GM12878 (cell line): ENCODE results near the gene UMPS. TPM values are rescaled to one million over a fixed set of nuclear protein-coding genes. Genes with fewer than 3 reads are reported as not detected.

Experiments used
- ATAC-seq: fragments of 200-7000 bp; cut with Tn5 transposase; 3 replicates; pipeline ENCODE4 v1.9.1; 2020; ENCODE audit warnings: mild to moderate bottlenecking, moderate library complexity
- BruUV-seq: library from RNA; stranded (reverse); fragments of 400-500 nt; replicated peaks from 2 replicates; lab custom pipeline; 2021; lab: Mats Ljungman, UMichigan
- CTCF ChIA-PET: fragments of 300-600 bp; sonication (Branson Sonifier 250); formaldehyde crosslinking; extraction: SDS; loops from one replicate; lab custom pipeline; 2021; ENCODE audit warnings: inconsistent platforms; lab: Yijun Ruan, JAX
- POLR2A ChIA-PET: fragments of 350-600 bp; formaldehyde crosslinking; extraction: SDS; loops from one replicate; lab custom pipeline; 2021; ENCODE audit warnings: inconsistent platforms; lab: Charles Lee
- RAD21 ChIA-PET: fragments of 300-600 bp; sonication (Branson Sonifier 250); formaldehyde crosslinking; loops from one replicate; lab custom pipeline; 2023; ENCODE audit warnings: antibody characterized with exemption; ENCODE audit not compliant: unreplicated experiment; lab: Charles Lee
- SMC1A ChIA-PET: fragments of 300-600 bp; sonication (Branson Sonifier 250); formaldehyde crosslinking; loops from one replicate; lab custom pipeline; 2023; ENCODE audit not compliant: unreplicated experiment, uncharacterized antibody; lab: Charles Lee
- DNase-seq: peaks from one replicate; pipeline ENCODE4 v3.0.0-alpha.2; 2011; ENCODE audit warnings: low read depth, low spot score
- FAIRE-seq: peaks from 3 replicates; lab custom pipeline; 2011; peaks lifted over from hg19 to GRCh38; lab: Jason Lieb, UNC
- H2AFZ ChIP-seq: 2 replicates; pipeline ENCODE4 v1.6.0; 2011; ENCODE audit warnings: low read depth, low read length, control low read depth; ENCODE audit not compliant: control insufficient read depth
- H3K27ac ChIP-seq: 2 replicates; pipeline ENCODE4 v1.5.1; 2011; ENCODE audit warnings: control low read depth; ENCODE audit not compliant: control insufficient read depth, insufficient read depth
- H3K27me3 ChIP-seq, 2 experiments: replicated peaks in 1 of 2; 2 replicates each; pipeline versions ENCODE4 v1.6.0 to v1.6.1; 2011; ENCODE audit warnings: low read length in 1 of 2; ENCODE audit not compliant: control insufficient read depth in 2 of 2, insufficient read depth in 2 of 2
- H3K36me3 ChIP-seq, 2 experiments: 2 replicates each; pipeline ENCODE4 v1.5.1; 2011; ENCODE audit warnings: low read length in 1 of 2; ENCODE audit not compliant: control insufficient read depth in 2 of 2, insufficient read depth in 2 of 2
- H3K4me1 ChIP-seq: 2 replicates; pipeline ENCODE4 v1.6.1; 2011; ENCODE audit warnings: mild to moderate bottlenecking, low read length, moderate library complexity, mixed read lengths; ENCODE audit not compliant: control insufficient read depth, insufficient read depth
- H3K4me2 ChIP-seq: 2 replicates; pipeline ENCODE4 v1.6.0; 2011; ENCODE audit warnings: control low read depth; ENCODE audit not compliant: control insufficient read depth, insufficient read depth
- H3K4me3 ChIP-seq: fragments of 200-600 bp; sonication (generic); 2 replicates; pipeline ENCODE4 v1.5.1; 2016
- H3K79me2 ChIP-seq: 2 replicates; pipeline ENCODE4 v1.6.0; 2011; ENCODE audit warnings: low read length; ENCODE audit not compliant: control insufficient read depth, insufficient read depth
- H3K9ac ChIP-seq: 2 replicates; pipeline ENCODE4 v1.8.0; 2011; ENCODE audit warnings: low read length, control low read depth, mixed read lengths; ENCODE audit not compliant: control insufficient read depth, insufficient read depth
- H3K9me3 ChIP-seq: replicated peaks from 3 replicates; pipeline ENCODE4 v1.5.1; 2011; ENCODE audit warnings: mild to moderate bottlenecking, low read length; ENCODE audit not compliant: control insufficient read depth, insufficient read depth
- H4K20me1 ChIP-seq: 2 replicates; pipeline ENCODE4 v1.6.0; 2011; ENCODE audit not compliant: control insufficient read depth, insufficient read depth
- ATF7 ChIP-seq: fragments of 450-650 bp; IDR thresholded peaks from 2 replicates; pipeline ENCODE4 v1.6.1; 2016; ENCODE audit warnings: low read depth, mild to moderate bottlenecking
- HSF1 ChIP-seq: fragments of 150-350 bp; IDR thresholded peaks from 2 replicates; pipeline ENCODE4 v1.6.1; 2014; ENCODE audit warnings: mild to moderate bottlenecking, low read depth, low read length
- IKZF1 ChIP-seq: fragments of 450-650 bp; conservative IDR thresholded peaks from 2 replicates; pipeline ENCODE4 v1.6.1; 2017; ENCODE audit warnings: antibody characterized with exemption, mild to moderate bottlenecking
- IKZF2 ChIP-seq, 2 experiments: fragments of 450-650 bp; IDR thresholded peaks; 2 replicates each; pipeline ENCODE4 v1.6.1; 2017; ENCODE audit warnings: mild to moderate bottlenecking in 2 of 2, moderate library complexity in 2 of 2
- LARP7 ChIP-seq: fragments of 450-650 bp; IDR thresholded peaks from 2 replicates; pipeline ENCODE4 v1.6.1; 2017; ENCODE audit warnings: mild to moderate bottlenecking
- RELB ChIP-seq: fragments of 450-650 bp; IDR thresholded peaks from 2 replicates; pipeline ENCODE4 v1.6.1; 2017; ENCODE audit warnings: low read depth, mild to moderate bottlenecking, moderate library complexity
- WGBS: methylation state at CpG from one replicate; pipeline ENCODE4 v1.1.6; 2016; ENCODE audit warnings: low lambda C conversion rate; ENCODE audit not compliant: insufficient replicate concordance, insufficient coverage; ENCODE audit errors: missing lambda C conversion rate; 5-methylcytosine and 5-hydroxymethylcytosine counted together
- in situ Hi-C: fragments of 300-500 bp; cut with MboI; formaldehyde crosslinking; loops from 9 replicates; pipeline ENCODE4 v1.14.3; 2018; ENCODE audit warnings: mixed read lengths
- intact Hi-C: fragments of 100-400 bp; cut with micrococcal nuclease; formaldehyde crosslinking; loops from one replicate; pipeline ENCODE4 v1.14.2; 2022; ENCODE audit not compliant: unreplicated experiment
- polyA plus RNA-seq, 11 experiments: library from polyadenylated mRNA; depleted of rRNA in 4 of 11; unstranded in 6 of 11; stranded (reverse) in 5 of 11; fragments of >200 nt; fragmentation: Nextera tagmentation in 4 of 11; fragmentation: Illumina TruSeq in 1 of 11; extraction: Ambion mirVana in 4 of 11; extraction: Trizol in 1 of 11; gene quantifications; 1 replicate in 1 of 11; 2 replicates in 10 of 11; pipeline versions ENCODE4 v1.2.1 to v1.2.3, GENCODE V29; 2011 to 2016; ENCODE audit warnings: inconsistent platforms in 2 of 11, missing spikeins in 2 of 11, low read depth in 1 of 11
- total RNA-seq, 4 experiments: library from RNA; depleted of rRNA in 3 of 4; stranded (reverse); fragments of >200 nt in 3 of 4; fragmentation: Illumina TruSeq in 1 of 4; extraction: Trizol in 1 of 4; gene quantifications; 2 replicates each; pipeline versions ENCODE4 v1.2.1 to v1.2.3, GENCODE V29; 2013 to 2021
- TF ChIP-seq, protein P1 (sequence below): fragments of 450-650 bp; formaldehyde crosslinking; IDR thresholded peaks from 2 replicates; pipeline ENCODE4 v1.5.0; 2022; ENCODE audit warnings: mild to moderate bottlenecking, missing genetic modification characterization

The UMPS gene
- total and polyA plus RNA-seq, 10 of the 15 experiments (the other 5 are each of a cell fraction or from before 2014, with no cell fraction given): 30.6 to 82.8 (median 49.5) TPM

GRCh38 chr3:124770336-124771082 lies 40.3 kb downstream of the UMPS start:
- ChIA-PET POLR2A (interaction anchor here (0.5 to 1.1 kb wide), 3 partner anchors 10 to 27 kb away, joined by 3 to 5 read pairs (median 4); no protein-coding TSS in a partner anchor), RAD21 (interaction anchor here (0.6 to 5.3 kb wide), 14 partner anchors 9 to 141 kb away, joined by 3 to 54 read pairs (median 6); no protein-coding TSS in a partner anchor), SMC1A (interaction anchor here (0.7 to 6.8 kb wide), 25 partner anchors 7 to 432 kb away, joined by 3 to 88 read pairs (median 4); no protein-coding TSS in a partner anchor), CTCF (interaction anchor here (0.7 to 14.8 kb wide), 20 partner anchors 9 to 820 kb away, joined by 3 to 551 read pairs (median 4); no protein-coding TSS in a partner anchor)
- peaks cover 27% of the 10 kb centered on the region for H3K4me1 ChIP-seq
- peak; percentile 28 for ATAC-seq
- no peaks in the 10 kb centered on the region for H4K20me1 ChIP-seq
- FAIRE-seq: no peak
- no peaks in the 10 kb centered on the region for H3K36me3 ChIP-seq
- peak overlapping the region; percentile 42; the same call in 1 of the 2 replicates for H3K27ac ChIP-seq
- in situ Hi-C loops (no loop called here), intact Hi-C loops (no loop called here)
- peak overlapping the region; percentile 34; the same call in 1 of the 2 replicates for H3K4me2 ChIP-seq
- no peaks in the 10 kb centered on the region for H3K9me3 ChIP-seq
- 85% methylated on average over 10 of the region's 10 CpGs for WGBS
- no peak for DNase-seq
- TF ChIP-seq IKZF1 (0 out of 2 replicates have a peak, but pooled peaks have one; percentile 1), LARP7 (no peak)
- no TSS peak for BruUV-seq
- no peak overlapping the region for H3K9ac ChIP-seq
- no peak overlapping the region for H3K4me3 ChIP-seq
- no peaks in the 10 kb centered on the region for H3K79me2 ChIP-seq
- no peaks in the 10 kb centered on the region; a peak in 1 of 4 replicates for H3K27me3 ChIP-seq
- H2AFZ ChIP-seq: no peak overlapping the region

DNA sequence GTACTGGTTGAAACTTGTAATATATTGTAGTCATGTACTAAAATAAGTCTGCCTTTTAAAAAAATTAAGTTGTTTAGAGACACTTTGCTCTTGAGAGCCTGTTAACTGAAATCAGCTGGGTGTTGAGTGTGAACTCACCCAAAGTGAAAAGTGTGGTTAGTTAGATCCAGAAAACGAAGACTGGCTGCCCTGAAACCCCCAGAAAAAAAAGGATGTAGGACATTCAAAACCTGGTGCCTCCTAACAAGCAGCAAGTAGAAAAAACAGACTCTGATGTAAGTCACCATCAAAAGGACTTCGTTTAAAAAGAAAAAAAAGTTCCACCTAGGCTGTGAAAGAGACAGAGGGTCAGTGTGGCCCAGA lies 40.8 kb downstream of the UMPS start:
- Histone ChIP-seq H3K27ac (peak overlapping the region; percentile 42; the same call in 1 of the 2 replicates), H3K4me1 (peaks cover 27% of the 10 kb centered on the region), H3K27me3 (no peaks in the 10 kb centered on the region), H3K9me3 (no peaks in the 10 kb centered on the region), H3K4me3 (no peak overlapping the region), H3K9ac (no peak overlapping the region), H4K20me1 (no peaks in the 10 kb centered on the region), H3K4me2 (peak overlapping the region; percentile 34), H3K79me2 (no peaks in the 10 kb centered on the region), H3K36me3 (no peaks in the 10 kb centered on the region), H2AFZ (no peak overlapping the region; the same call in 1 of the 2 replicates)
- ChIA-PET POLR2A (interaction anchor here (0.5 to 1.1 kb wide), 3 partner anchors 10 to 42 kb away, joined by 4 to 5 read pairs (median 4); no protein-coding TSS in a partner anchor), RAD21 (interaction anchor here (0.6 to 5.3 kb wide), 14 partner anchors 9 to 140 kb away, joined by 3 to 54 read pairs (median 6); no protein-coding TSS in a partner anchor), SMC1A (interaction anchor here (0.7 to 6.8 kb wide), 19 partner anchors 9 to 162 kb away, joined by 3 to 88 read pairs (median 6); no protein-coding TSS in a partner anchor), CTCF (interaction anchor here (0.7 to 14.8 kb wide), 14 partner anchors 9 to 819 kb away, joined by 3 to 551 read pairs (median 6); no protein-coding TSS in a partner anchor)
- in situ Hi-C loops (no loop called here), intact Hi-C loops (no loop called here)
- DNase-seq (peak; percentile 53), FAIRE-seq (no peak), ATAC-seq (peak; percentile 40)
- BruUV-seq: no TSS peak
- 9% methylated on average over 2 of the region's 2 CpGs for WGBS
- no peak for TF ChIP-seq HSF1
- TF ChIP-seq ATF7: no peak
- TF ChIP-seq, protein P1, sequence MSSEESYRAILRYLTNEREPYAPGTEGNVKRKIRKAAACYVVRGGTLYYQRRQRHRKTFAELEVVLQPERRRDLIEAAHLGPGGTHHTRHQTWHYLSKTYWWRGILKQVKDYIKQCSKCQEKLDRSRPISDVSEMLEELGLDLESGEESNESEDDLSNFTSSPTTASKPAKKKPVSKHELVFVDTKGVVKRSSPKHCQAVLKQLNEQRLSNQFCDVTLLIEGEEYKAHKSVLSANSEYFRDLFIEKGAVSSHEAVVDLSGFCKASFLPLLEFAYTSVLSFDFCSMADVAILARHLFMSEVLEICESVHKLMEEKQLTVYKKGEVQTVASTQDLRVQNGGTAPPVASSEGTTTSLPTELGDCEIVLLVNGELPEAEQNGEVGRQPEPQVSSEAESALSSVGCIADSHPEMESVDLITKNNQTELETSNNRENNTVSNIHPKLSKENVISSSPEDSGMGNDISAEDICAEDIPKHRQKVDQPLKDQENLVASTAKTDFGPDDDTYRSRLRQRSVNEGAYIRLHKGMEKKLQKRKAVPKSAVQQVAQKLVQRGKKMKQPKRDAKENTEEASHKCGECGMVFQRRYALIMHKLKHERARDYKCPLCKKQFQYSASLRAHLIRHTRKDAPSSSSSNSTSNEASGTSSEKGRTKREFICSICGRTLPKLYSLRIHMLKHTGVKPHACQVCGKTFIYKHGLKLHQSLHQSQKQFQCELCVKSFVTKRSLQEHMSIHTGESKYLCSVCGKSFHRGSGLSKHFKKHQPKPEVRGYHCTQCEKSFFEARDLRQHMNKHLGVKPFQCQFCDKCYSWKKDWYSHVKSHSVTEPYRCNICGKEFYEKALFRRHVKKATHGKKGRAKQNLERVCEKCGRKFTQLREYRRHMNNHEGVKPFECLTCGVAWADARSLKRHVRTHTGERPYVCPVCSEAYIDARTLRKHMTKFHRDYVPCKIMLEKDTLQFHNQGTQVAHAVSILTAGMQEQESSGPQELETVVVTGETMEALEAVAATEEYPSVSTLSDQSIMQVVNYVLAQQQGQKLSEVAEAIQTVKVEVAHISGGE (CRISPR knock-in tag): no peak
- TF ChIP-seq RELB: peak; percentile 28; the same call in 1 of the 2 replicates
- TF ChIP-seq IKZF2 (IDR thresholded peaks at IDR 0.05): peak in 1 of 2 experiments; percentile 28; a peak in 1 of 4 replicates
